Loucy (cell line): ENCODE measurements around the gene DCP1B.

Source experiments
- CTCF ChIP-seq: fragments of 200-600 bp; sonication (generic); conservative IDR thresholded peaks from 2 replicates; pipeline ENCODE4 v1.5.1; 2014; ENCODE audit warnings: mild to moderate bottlenecking, antibody characterized with exemption, low read length
- EZH2phosphoT487 ChIP-seq: fragments of 200-600 bp; IDR thresholded peaks from 2 replicates; pipeline ENCODE4 v1.6.1; 2018; ENCODE audit warnings: antibody characterized with exemption, mild to moderate bottlenecking, moderate library complexity, borderline replicate concordance

GRCh38 chr12:1974812-1975211, 29.4 kb downstream of the DCP1B start:
- TF ChIP-seq CTCF (no peak), EZH2phosphoT487 (no peak)
